Measurements from ENCODE around the gene SSU72.
"Not testable (repeated sequence)": the region's sequence is repeated elsewhere in the genome, so short reads cannot be mapped to it uniquely, and the experiment has no call there.

SSU72 gene

GRCh38 chr1:1524750-1525383 is 49.8 kb downstream of the SSU72 start:
- not testable (repeated sequence) for DNase-seq

- DNase-seq, result not testable (repeated sequence)
Measured at GRCh38 chr1:1523651-1524050, 51.0 kb downstream of the SSU72 start.

- DNase-seq, result not testable (repeated sequence)
Measured at GRCh38 chr1:1523226-1523625, 51.4 kb downstream of the SSU72 start.

- not testable (repeated sequence) for DNase-seq
Measured at GRCh38 chr1:1522536-1522935, 52.1 kb downstream of the SSU72 start.

GRCh38 chr1:1521331-1521730 is 53.3 kb downstream of the SSU72 start:
- DNase-seq, result no peak

GRCh38 chr1:1519805-1520505 is 54.7 kb downstream of the SSU72 start:
- not testable (repeated sequence) for DNase-seq

- DNase-seq, result not testable (repeated sequence)
Measured at GRCh38 chr1:1518621-1519007, 56.0 kb downstream of the SSU72 start.

- no peak for DNase-seq
Measured at GRCh38 chr1:1517973-1518620, 56.6 kb downstream of the SSU72 start.

GRCh38 chr1:1516923-1517322 is 57.7 kb downstream of the SSU72 start:
- not testable (repeated sequence) for DNase-seq

- not testable (repeated sequence) for DNase-seq
Measured at GRCh38 chr1:1514376-1514775, 60.3 kb downstream of the SSU72 start.

GRCh38 chr1:1513675-1514074 is 61.0 kb downstream of the SSU72 start:
- not testable (repeated sequence) for DNase-seq

GRCh38 chr1:1512425-1512824 is 62.2 kb downstream of the SSU72 start:
- DNase-seq, result peak; percentile 19

GRCh38 chr1:1511533-1512285 is 63.0 kb downstream of the SSU72 start, which contains the start of gene ATAD3A:
ATAD3A (plus strand) TSS chr1:1512162; CDS start chr1:1512269, 107 bp downstream.
- peak; percentile 94 for DNase-seq

- no peak for DNase-seq
Measured at GRCh38 chr1:1510912-1511532, 63.6 kb downstream of the SSU72 start.

GRCh38 chr1:1509465-1509850 is 65.2 kb downstream of the SSU72 start:
- not testable (repeated sequence) for DNase-seq

GRCh38 chr1:1508775-1509464 is 65.7 kb downstream of the SSU72 start:
- not testable (repeated sequence) for DNase-seq

- no peak for DNase-seq
Measured at GRCh38 chr1:1507305-1507704, 67.4 kb downstream of the SSU72 start.

- not testable (repeated sequence) for DNase-seq
Measured at GRCh38 chr1:1505801-1506200, 68.9 kb downstream of the SSU72 start.

- DNase-seq, result not testable (repeated sequence)
Measured at GRCh38 chr1:1505366-1505798, 69.3 kb downstream of the SSU72 start.

GRCh38 chr1:1504777-1505365 is 69.8 kb downstream of the SSU72 start:
- DNase-seq, result peak; percentile 67

- DNase-seq, result not testable (repeated sequence)
Measured at GRCh38 chr1:1495461-1495975, 79.1 kb downstream of the SSU72 start.

Data from central memory CD4-positive, alpha-beta T cell (primary cell).